Activated CD8-positive, alpha-beta T cell treated with anti-CD3 and anti-CD28 coated beads, Interleukin-2, amount 10 ng/mL, durations not matched to agents 7 days and 5 days (primary cell): ENCODE measurements around the gene MACROD2. TPM values are rescaled to one million over a fixed set of nuclear protein-coding genes. Genes with fewer than 3 reads are reported as not detected.
"Not testable (repeated sequence)": the region's sequence is repeated elsewhere in the genome, so short reads cannot be mapped to it uniquely, and the experiment has no call there.

Experiments
- ATAC-seq: fragments of 150-1000 bp; cut with Tn5 transposase; one replicate; pipeline ENCODE4 v1.10.0; 2021; ENCODE audit warnings: moderate library complexity
- CTCF ChIA-PET: fragments of 350-600 bp; sonication (Branson Sonifier 250); formaldehyde crosslinking; loops from one replicate; lab custom pipeline; 2021; ENCODE audit warnings: antibody characterized with exemption; lab: Charles Lee
- POLR2A ChIA-PET: fragments of 350-600 bp; sonication (Branson Sonifier 250); formaldehyde crosslinking; loops from one replicate; lab custom pipeline; 2021; ENCODE audit warnings: antibody characterized with exemption; lab: Charles Lee
- DNase-seq: peaks from one replicate; pipeline ENCODE4 v3.0.0-alpha.2; 2020
- H3K27ac Mint-ChIP-seq: one replicate; pipeline ENCODE4 v1.8.0; 2021; ENCODE audit warnings: mild to moderate bottlenecking, mixed read lengths
- H3K27me3 Mint-ChIP-seq: one replicate; pipeline ENCODE4 v1.8.0; 2021; ENCODE audit warnings: low read depth, mixed read lengths
- H3K36me3 Mint-ChIP-seq: one replicate; pipeline ENCODE4 v1.8.0; 2021; ENCODE audit warnings: low read depth, mixed read lengths
- H3K4me1 Mint-ChIP-seq: one replicate; pipeline ENCODE4 v1.8.0; 2021; ENCODE audit warnings: low read depth, mixed read lengths
- H3K4me3 Mint-ChIP-seq: one replicate; pipeline ENCODE4 v1.8.0; 2021; ENCODE audit warnings: mild to moderate bottlenecking, mixed read lengths
- H3K9me3 Mint-ChIP-seq: one replicate; pipeline ENCODE4 v1.8.0; 2022; ENCODE audit warnings: mixed read lengths; ENCODE audit not compliant: insufficient read depth
- total RNA-seq, 2 experiments: library from RNA; stranded (reverse); gene quantifications; one replicate each; pipeline ENCODE4 v1.2.3, GENCODE V29; 2021

MACROD2 gene
- total RNA-seq, 2 experiments from 2014 or later: 0.08 TPM; not detected in 1

DNA sequence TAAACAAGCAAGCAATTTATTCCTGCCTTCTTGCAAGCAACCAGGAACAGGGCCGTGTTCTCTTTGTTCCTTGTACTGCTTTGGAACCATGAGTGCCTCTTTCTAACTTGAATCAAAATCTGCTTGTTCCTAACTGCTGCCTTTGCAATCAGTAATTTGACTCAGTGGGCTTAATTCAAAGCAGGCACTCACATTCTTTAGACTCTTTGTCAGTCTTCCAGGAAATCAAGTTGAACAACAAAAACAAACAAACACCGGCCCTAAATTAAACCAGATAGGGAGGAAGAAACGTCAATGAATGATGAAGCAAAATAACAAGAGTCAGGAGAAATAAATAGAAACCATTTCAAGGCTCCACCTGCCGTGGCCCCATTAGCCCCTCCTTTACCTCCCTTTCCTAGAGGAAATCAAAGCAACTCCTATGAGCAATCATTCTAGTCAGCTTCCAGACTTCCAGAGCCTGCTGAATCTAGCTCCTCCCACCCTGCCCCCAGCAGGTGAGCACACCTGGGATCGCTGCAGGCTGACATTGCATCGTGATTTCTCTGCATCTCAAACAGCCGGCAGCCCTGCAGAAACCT lies 924.3 kb downstream of the MACROD2 start:
- Mint-ChIP-seq H3K27me3 (no peaks in the 10 kb centered on the region), H3K4me1 (no peaks in the 10 kb centered on the region), H3K9me3 (no peaks in the 10 kb centered on the region), H3K36me3 (no peaks in the 10 kb centered on the region), H3K4me3 (no peak overlapping the region), H3K27ac (no peak overlapping the region)
- ChIA-PET CTCF (no interaction called here), POLR2A (no interaction called here)
- DNase-seq (no peak), ATAC-seq (no peak)

DNA sequence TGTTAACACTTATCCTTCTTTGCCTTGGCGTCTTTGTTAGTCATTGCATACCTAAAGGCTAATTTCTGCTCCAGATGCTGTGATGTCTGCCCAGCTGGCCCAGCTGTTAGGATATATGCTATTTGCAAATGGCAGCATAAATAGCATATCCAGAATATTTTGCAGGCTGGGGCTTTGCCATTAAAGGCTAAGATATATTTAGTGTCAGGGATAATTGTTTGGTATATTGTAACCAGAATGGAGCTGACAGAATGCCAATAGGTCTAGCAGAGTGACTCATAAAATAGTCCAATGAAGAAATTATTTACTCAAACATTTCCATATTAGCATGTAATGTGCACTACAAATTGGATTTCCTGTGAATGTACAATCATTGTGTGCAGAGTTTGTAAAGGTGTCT lies 926.2 kb downstream of the MACROD2 start:
- H3K36me3 Mint-ChIP-seq: no peaks in the 10 kb centered on the region
- POLR2A ChIA-PET: no interaction called here
- no peaks in the 10 kb centered on the region for H3K9me3 Mint-ChIP-seq
- CTCF ChIA-PET: no interaction called here
- H3K27ac Mint-ChIP-seq: no peak overlapping the region
- ATAC-seq (no peak), DNase-seq (no peak)
- no peaks in the 10 kb centered on the region for H3K4me1 Mint-ChIP-seq
- H3K27me3 Mint-ChIP-seq: no peaks in the 10 kb centered on the region
- H3K4me3 Mint-ChIP-seq: no peak overlapping the region

DNA sequence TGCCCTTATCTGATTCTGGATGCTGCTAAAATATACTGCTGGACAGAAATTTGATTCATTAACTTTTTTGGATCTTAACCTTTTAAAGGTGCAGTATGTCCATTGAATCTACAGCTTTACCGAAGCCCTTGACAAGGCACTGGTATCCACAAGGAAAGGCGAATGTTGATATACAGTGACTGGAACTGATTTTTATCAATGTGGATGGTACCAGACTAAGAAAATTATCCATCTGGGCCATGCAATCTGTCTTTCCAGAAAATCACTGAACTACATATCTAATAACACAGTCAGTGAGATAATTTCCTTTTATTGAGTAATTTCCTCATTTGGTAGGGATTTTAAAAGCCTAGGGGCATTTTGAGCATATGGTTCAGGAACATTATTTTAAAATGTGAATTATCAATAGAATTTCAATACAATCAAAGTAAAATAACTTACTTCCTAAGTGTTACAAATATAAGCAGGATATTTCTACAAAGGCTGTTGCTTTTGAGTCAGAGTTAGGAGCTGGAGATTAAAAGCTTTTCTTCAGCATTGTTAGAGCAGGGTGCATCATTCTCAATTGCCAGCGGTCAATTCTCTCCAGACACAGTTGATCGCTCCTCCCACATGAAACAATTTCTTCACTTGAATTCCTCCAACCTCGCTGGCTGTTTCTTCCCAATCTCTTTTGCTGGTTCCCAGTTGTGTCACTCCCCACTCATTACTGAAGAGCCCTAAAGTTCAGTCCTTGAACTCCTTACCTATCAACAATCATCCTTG lies 927.4 kb downstream of the MACROD2 start:
- POLR2A ChIA-PET: no interaction called here
- Mint-ChIP-seq H3K27me3 (no peaks in the 10 kb centered on the region), H3K4me1 (no peaks in the 10 kb centered on the region), H3K4me3 (no peak overlapping the region), H3K27ac (no peak overlapping the region), H3K9me3 (no peaks in the 10 kb centered on the region), H3K36me3 (no peaks in the 10 kb centered on the region)
- ATAC-seq: no peak
- DNase-seq: no peak
- CTCF ChIA-PET: no interaction called here

DNA sequence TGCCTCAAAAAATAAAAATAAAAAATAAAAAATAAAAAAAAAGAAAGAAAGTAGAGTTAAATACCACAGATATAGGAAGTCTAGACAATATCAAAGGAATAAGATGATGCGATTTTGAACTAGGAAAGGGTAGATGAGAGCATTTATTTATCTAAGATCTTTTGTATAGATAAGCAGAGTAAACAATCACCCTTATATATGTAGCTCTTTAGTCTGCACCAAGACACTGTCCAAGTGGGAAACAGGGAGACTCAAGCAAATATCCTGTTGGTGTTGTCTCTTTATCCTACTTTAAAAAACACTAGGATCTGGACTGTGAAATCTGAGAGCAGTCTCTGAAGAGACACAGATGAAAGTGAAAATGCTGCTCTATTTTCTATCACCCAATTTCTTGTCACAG lies 929.1 kb downstream of the MACROD2 start:
- ChIA-PET POLR2A (no interaction called here), CTCF (no interaction called here)
- Mint-ChIP-seq H3K27me3 (no peaks in the 10 kb centered on the region), H3K36me3 (no peaks in the 10 kb centered on the region), H3K27ac (no peak overlapping the region), H3K9me3 (no peaks in the 10 kb centered on the region), H3K4me1 (no peaks in the 10 kb centered on the region), H3K4me3 (no peak overlapping the region)
- DNase-seq (no peak), ATAC-seq (no peak)

DNA sequence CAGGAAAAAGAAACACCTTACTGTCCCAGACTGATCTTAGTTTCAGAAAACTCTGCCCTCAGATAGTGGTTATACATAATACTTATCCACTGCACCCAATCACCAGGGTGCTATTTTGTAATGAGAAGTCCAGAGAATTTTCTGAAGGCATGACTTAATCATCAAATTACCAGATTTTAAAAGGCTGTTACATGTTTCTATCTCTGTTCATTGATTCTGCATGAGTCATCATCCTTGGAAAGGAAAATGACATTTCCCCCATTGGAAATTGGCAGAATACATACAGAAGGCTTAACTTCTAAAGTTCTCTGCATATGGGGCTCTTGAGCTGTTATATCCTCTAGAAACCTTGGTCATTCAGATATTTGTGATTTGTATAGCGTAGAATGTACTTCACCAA lies 930.0 kb downstream of the MACROD2 start:
- no peak overlapping the region for H3K4me3 Mint-ChIP-seq
- no peak overlapping the region for H3K27ac Mint-ChIP-seq
- DNase-seq (no peak), ATAC-seq (no peak)
- CTCF ChIA-PET: no interaction called here
- H3K4me1 Mint-ChIP-seq: no peaks in the 10 kb centered on the region
- no peaks in the 10 kb centered on the region for H3K36me3 Mint-ChIP-seq
- POLR2A ChIA-PET: no interaction called here
- H3K9me3 Mint-ChIP-seq: no peaks in the 10 kb centered on the region
- no peaks in the 10 kb centered on the region for H3K27me3 Mint-ChIP-seq

DNA sequence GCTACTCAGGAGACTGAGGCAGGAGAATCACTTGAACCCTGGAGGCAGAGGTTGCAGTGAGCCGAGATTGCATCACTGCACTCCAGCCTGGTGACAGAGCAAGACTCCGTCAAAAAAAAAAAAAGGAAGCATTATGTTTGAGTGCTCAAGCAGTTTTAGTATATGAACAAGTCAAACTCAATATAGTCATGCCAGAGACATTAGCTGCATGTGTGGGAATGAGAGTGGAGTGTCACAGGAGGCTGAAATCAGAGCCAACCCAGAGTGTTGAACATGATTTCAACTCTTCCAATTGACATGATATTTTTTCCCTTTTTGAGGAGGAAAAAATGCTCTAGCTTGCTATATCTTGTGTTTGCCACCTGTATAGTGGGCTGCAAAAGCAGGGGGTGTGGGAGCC lies 931.1 kb downstream of the MACROD2 start:
- DNase-seq, H3K9me3 Mint-ChIP-seq, H3K4me3 Mint-ChIP-seq, CTCF ChIA-PET, H3K4me1 Mint-ChIP-seq, POLR2A ChIA-PET, H3K27ac Mint-ChIP-seq, ATAC-seq, H3K27me3 Mint-ChIP-seq, H3K36me3 Mint-ChIP-seq: not testable (repeated sequence)

DNA sequence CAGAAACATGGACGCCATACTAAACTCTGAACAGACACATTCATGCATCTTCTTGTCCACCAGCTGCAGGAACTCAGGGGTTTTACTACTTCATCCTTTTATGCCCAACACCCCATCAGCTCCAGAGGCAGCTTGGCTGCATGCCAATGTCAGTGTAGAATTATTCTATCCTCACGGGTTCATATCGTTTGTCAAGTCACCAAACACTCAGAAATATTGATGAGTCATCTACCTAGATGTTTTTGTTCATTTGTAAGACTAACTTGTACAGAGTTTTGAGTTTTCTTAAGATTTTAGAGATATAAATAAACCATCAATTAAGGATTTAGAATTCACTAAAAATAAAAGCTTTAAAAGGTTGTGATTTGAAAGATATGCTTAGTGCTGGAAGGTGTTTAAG lies 932.8 kb downstream of the MACROD2 start:
- no peaks in the 10 kb centered on the region for H3K4me1 Mint-ChIP-seq
- ChIA-PET POLR2A (no interaction called here), CTCF (no interaction called here)
- no peaks in the 10 kb centered on the region for H3K36me3 Mint-ChIP-seq
- no peak for DNase-seq
- H3K4me3 Mint-ChIP-seq: no peak overlapping the region
- no peaks in the 10 kb centered on the region for H3K27me3 Mint-ChIP-seq
- no peak for ATAC-seq
- no peak overlapping the region for H3K27ac Mint-ChIP-seq
- H3K9me3 Mint-ChIP-seq: no peaks in the 10 kb centered on the region

DNA sequence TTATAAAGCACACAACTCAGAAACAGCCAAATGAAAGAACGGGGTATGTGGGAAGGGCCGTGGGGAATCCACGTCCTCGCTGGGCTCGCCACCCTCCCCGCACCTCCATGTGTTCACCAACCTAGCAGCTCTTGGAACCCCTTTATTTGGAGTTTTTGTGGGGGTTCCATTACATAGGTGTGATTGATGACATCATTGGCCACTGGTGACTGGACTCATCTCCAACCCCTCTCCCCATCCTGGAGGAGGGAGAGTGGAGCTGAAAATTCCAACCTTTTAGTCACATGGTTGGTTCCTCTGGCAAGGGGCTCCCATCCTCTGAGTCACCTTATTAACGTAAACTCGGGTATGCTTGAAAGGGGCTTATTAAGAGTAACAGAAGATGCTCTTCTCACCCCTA lies 934.1 kb downstream of the MACROD2 start:
- H3K36me3 Mint-ChIP-seq: no peaks in the 10 kb centered on the region
- H3K27ac Mint-ChIP-seq: no peak overlapping the region
- H3K4me1 Mint-ChIP-seq: no peaks in the 10 kb centered on the region
- no peak for ATAC-seq
- ChIA-PET POLR2A (no interaction called here), CTCF (interaction anchor here (0.6 kb wide), 1 partner anchor 471 kb away, joined by 4 read pairs; no protein-coding TSS in a partner anchor)
- H3K27me3 Mint-ChIP-seq: no peaks in the 10 kb centered on the region
- H3K4me3 Mint-ChIP-seq: no peak overlapping the region
- H3K9me3 Mint-ChIP-seq: no peaks in the 10 kb centered on the region
- DNase-seq: no peak

DNA sequence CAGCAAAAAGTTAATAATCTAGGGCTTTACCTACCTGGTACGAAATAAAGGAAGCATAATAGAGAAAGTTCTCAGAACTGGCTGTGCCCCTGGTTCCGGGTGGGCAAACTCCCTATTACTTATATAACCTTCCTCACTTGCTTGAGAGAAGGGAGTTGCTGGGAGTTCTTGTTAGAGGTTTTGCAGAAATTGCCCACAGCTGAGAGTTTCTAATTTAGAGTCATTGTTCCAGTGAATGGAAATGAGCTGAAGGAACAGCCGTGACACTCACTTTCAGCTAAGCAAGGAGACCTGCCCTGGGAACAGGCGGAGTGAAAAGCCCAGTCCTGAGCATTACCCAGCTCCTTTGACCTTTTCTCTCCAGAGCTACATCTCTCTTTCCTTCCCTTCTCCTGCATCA lies 936.7 kb downstream of the MACROD2 start:
- CTCF ChIA-PET: no interaction called here
- ATAC-seq: no peak
- Mint-ChIP-seq H3K27ac (no peak overlapping the region), H3K36me3 (no peaks in the 10 kb centered on the region), H3K9me3 (no peaks in the 10 kb centered on the region), H3K4me1 (no peaks in the 10 kb centered on the region), H3K4me3 (no peak overlapping the region), H3K27me3 (no peaks in the 10 kb centered on the region)
- no peak for DNase-seq
- POLR2A ChIA-PET: no interaction called here

DNA sequence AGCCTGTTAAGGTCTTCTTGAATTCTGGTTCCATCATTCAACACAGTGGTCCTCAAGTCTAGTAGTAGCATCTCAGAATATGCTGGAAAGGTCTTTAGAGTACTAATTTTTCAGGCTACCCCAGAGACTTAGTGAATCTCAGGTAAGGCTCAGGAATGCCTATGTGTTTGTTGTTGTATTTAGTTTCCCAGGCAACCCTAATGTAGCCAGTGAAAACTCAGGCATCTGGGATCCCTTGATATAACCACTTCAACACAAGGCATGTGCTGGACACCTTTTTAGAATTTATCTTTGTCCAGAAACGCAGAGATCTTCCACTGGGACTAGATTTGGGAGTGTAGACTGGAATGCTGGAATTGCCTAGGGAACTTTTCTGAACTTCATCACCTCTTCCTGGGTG lies 940.0 kb downstream of the MACROD2 start:
- no peak for DNase-seq
- no peaks in the 10 kb centered on the region for H3K4me1 Mint-ChIP-seq
- H3K27me3 Mint-ChIP-seq: no peaks in the 10 kb centered on the region
- H3K36me3 Mint-ChIP-seq: no peaks in the 10 kb centered on the region
- no peak overlapping the region for H3K4me3 Mint-ChIP-seq
- ChIA-PET CTCF (no interaction called here), POLR2A (no interaction called here)
- no peak for ATAC-seq
- no peaks in the 10 kb centered on the region for H3K9me3 Mint-ChIP-seq
- no peak overlapping the region for H3K27ac Mint-ChIP-seq

DNA sequence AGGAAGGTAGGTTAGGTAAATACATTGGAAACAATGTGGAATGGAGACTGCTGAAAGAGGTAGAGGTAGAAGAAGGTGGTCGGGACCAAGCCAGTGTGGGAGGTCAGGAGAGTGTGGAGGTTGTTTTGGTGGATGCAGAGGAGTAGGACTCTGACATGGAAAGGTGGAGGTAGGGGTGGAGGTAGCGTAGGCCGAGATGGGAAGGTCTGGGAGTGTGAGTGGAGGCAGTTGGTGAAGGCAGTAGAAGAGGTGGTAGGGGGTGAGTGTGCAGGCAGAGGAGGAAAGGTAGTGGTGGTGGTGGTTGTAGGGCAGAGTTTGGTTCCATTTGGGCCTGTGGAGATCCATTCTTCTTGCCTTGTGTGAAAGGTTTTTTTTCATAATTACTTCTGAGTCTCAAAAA lies 941.7 kb downstream of the MACROD2 start:
- peaks cover 12% of the 10 kb centered on the region for H3K9me3 Mint-ChIP-seq
- no peak overlapping the region for H3K4me3 Mint-ChIP-seq
- ChIA-PET CTCF (no interaction called here), POLR2A (no interaction called here)
- H3K36me3 Mint-ChIP-seq: no peaks in the 10 kb centered on the region
- H3K4me1 Mint-ChIP-seq: no peaks in the 10 kb centered on the region
- ATAC-seq: no peak
- DNase-seq: no peak
- no peak overlapping the region for H3K27ac Mint-ChIP-seq
- H3K27me3 Mint-ChIP-seq: no peaks in the 10 kb centered on the region

DNA sequence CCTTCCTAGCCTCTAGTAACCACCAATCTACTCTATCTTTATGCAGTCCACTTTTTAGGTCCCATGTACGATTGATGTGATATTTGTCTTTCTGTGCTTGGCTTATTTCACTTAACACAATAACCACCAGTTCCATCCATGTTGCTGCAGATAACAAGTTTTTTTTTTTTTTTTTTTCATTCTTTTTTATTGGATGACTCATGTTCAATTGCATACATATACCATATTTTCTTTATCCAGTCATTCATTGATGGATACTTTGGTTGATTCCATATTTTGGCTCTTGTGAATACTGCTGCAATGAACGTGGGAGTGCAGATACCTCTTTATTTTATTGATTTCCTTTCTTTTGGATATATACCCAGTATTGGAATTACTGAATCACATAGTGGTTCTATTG lies 942.5 kb downstream of the MACROD2 start:
- ChIA-PET POLR2A (no interaction called here), CTCF (no interaction called here)
- no peak overlapping the region for H3K4me3 Mint-ChIP-seq
- peaks cover 12% of the 10 kb centered on the region for H3K9me3 Mint-ChIP-seq
- ATAC-seq (no peak), DNase-seq (no peak)
- H3K4me1 Mint-ChIP-seq: no peaks in the 10 kb centered on the region
- no peak overlapping the region for H3K27ac Mint-ChIP-seq
- H3K27me3 Mint-ChIP-seq: no peaks in the 10 kb centered on the region
- no peaks in the 10 kb centered on the region for H3K36me3 Mint-ChIP-seq

DNA sequence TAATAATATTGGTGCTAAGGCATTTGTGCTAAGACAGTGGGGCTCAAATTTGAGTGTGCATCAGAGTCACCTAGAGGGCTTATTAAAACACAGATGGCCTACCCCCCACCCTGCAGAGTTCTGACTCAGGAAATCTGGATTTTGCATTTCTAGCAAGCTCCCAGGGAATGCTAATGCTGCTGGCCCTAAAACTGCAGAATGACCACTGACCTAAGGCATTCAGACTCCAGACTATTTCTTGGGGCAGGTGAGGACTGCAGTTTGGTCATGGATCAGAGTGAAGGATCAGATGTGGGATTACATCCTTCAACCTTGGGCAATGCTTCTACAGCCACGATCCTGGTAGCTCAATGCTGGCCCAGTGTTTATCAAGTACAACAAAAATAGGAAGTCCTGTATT lies 952.2 kb downstream of the MACROD2 start:
- CTCF ChIA-PET: no interaction called here
- POLR2A ChIA-PET: no interaction called here
- ATAC-seq: no peak

More for the DNA sequence above, 952.2 kb downstream of the MACROD2 start:
- DNase-seq: no peak
- no peak overlapping the region for H3K4me3 Mint-ChIP-seq
- no peaks in the 10 kb centered on the region for H3K4me1 Mint-ChIP-seq
- H3K27me3 Mint-ChIP-seq: no peaks in the 10 kb centered on the region
- no peaks in the 10 kb centered on the region for H3K36me3 Mint-ChIP-seq
- no peaks in the 10 kb centered on the region for H3K9me3 Mint-ChIP-seq
- no peak overlapping the region for H3K27ac Mint-ChIP-seq
